ENCODE results near the gene IGSF9B. TPM values are rescaled to one million over a fixed set of nuclear protein-coding genes. Genes with fewer than 3 reads are reported as not detected.

The IGSF9B gene
- total RNA-seq, 4 donors from 2014 or later, result 24.1 to 120 (median 43.3) TPM

DNA sequence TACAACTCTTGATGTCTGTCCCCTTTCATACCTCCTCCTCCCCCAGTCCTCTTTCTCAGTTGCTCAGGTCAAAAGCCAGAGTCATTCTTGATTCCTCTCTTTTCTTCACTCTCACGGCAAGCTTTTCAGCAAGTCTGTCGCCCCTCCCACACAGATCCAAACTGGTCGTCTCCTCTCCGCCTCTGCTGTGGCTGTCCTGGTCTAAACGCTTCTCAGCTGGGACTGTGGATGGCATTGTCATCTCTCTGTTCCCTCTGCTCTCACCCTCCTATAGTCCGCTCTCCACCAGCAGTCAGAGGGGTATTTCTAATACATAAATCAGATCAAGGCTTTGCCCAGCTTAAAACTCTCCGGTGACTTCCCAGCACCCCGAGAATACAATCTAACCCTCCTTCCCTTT, 64.6 kb downstream of the IGSF9B start:
- no peak for ATAC-seq
- peaks cover 0 to 14% (median 5%) of the 10 kb centered on the region in 3 donors for H3K4me1 ChIP-seq
- no peak overlapping the region for H3K4me3 ChIP-seq
- TF ChIP-seq POLR2AphosphoS5 (IDR thresholded peaks at IDR 0.05) (no peak), EP300 (IDR thresholded peaks at IDR 0.05) (no peak), POLR2A (IDR thresholded peaks at IDR 0.05) (no peak)
- TF ChIP-seq, protein P1, sequence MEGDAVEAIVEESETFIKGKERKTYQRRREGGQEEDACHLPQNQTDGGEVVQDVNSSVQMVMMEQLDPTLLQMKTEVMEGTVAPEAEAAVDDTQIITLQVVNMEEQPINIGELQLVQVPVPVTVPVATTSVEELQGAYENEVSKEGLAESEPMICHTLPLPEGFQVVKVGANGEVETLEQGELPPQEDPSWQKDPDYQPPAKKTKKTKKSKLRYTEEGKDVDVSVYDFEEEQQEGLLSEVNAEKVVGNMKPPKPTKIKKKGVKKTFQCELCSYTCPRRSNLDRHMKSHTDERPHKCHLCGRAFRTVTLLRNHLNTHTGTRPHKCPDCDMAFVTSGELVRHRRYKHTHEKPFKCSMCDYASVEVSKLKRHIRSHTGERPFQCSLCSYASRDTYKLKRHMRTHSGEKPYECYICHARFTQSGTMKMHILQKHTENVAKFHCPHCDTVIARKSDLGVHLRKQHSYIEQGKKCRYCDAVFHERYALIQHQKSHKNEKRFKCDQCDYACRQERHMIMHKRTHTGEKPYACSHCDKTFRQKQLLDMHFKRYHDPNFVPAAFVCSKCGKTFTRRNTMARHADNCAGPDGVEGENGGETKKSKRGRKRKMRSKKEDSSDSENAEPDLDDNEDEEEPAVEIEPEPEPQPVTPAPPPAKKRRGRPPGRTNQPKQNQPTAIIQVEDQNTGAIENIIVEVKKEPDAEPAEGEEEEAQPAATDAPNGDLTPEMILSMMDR (IDR thresholded peaks at IDR 0.05), result no peak
- peaks cover 3% of the 10 kb centered on the region for H3K27me3 ChIP-seq
- H3K27ac ChIP-seq, result no peak overlapping the region
- 64 to 100% methylated on average over 2 to 8 of the region's 8 CpGs for WGBS, 2 donors (ENCODE audit: low coverage in 1 of 2)
- peaks cover 0 to 8% of the 10 kb centered on the region in 2 donors for H3K36me3 ChIP-seq
- H3K9me3 ChIP-seq, result no peaks in the 10 kb centered on the region

DNA sequence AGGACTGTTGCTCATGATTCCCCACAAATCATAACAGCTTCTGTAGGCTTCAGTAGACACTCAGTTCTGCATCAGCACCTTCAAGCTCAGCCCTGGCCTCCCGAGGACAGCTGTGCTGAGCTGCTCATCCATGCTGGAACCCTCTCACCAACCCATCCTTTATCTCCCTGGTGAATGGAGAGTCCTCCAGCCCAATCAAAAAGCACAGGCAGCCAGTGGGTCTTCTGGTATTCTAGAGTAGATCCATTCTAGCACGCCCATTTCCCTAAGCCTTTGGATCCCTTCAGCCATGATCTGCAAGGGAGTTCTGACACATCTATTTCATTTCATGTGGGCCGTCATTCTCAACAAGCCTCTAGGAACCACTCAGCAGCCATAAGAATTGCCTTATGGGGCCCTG, 66.9 kb downstream of the IGSF9B start:
- Histone ChIP-seq H3K27ac (no peak overlapping the region), H3K4me1 (peaks cover 0 to 7% (median under 1%) of the 10 kb centered on the region in 3 donors), H3K27me3 (peaks cover 13% of the 10 kb centered on the region), H3K36me3 (no peaks in the 10 kb centered on the region), H3K9me3 (no peaks in the 10 kb centered on the region), H3K4me3 (no peak overlapping the region)
- no peak for ATAC-seq
- 60 to 90% methylated on average over 1 to 2 of the region's 3 CpGs for WGBS, 2 donors (ENCODE audit: low coverage in 1 of 2)
- TF ChIP-seq POLR2A (IDR thresholded peaks at IDR 0.05), result no peak
- TF ChIP-seq POLR2AphosphoS5 (IDR thresholded peaks at IDR 0.05), result no peak
- no peak for TF ChIP-seq EP300 (IDR thresholded peaks at IDR 0.05)
- TF ChIP-seq, protein P1 (IDR thresholded peaks at IDR 0.05), result no peak

DNA sequence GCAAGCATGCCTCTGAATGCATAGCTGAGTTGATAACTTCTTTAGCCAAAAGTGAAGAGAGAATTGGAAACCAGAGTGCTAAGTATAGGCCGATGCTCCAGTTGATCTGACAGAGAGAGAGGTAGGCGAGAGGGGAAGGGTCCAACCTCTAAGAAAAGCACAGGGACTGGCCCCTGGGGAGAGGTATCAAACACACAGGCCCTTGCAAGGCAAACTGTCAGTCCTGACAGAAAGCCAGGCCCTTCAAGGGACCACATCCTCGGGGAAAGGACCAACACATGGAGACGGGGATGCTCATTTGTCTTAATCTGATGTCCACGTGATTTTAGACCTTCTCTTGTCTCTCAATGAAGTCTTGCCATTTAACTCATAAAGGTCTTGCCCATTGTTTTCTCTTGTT, 67.6 kb downstream of the IGSF9B start:
- TF ChIP-seq, protein P1 (IDR thresholded peaks at IDR 0.05), result no peak
- no peak for TF ChIP-seq POLR2AphosphoS5 (IDR thresholded peaks at IDR 0.05)
- no peak for TF ChIP-seq EP300 (IDR thresholded peaks at IDR 0.05)
- TF ChIP-seq POLR2A (IDR thresholded peaks at IDR 0.05), result no peak
- peaks cover 13% of the 10 kb centered on the region for H3K27me3 ChIP-seq
- no peak overlapping the region for H3K4me3 ChIP-seq
- no peak for ATAC-seq
- WGBS, 2 donors (ENCODE audit: low coverage in 1 of 2), result 75 to 79% methylated on average over 5 of the region's 5 CpGs
- no peaks in the 10 kb centered on the region for H3K36me3 ChIP-seq
- H3K4me1 ChIP-seq, result no peaks in the 10 kb centered on the region
- no peaks in the 10 kb centered on the region for H3K9me3 ChIP-seq
- no peak overlapping the region for H3K27ac ChIP-seq

DNA sequence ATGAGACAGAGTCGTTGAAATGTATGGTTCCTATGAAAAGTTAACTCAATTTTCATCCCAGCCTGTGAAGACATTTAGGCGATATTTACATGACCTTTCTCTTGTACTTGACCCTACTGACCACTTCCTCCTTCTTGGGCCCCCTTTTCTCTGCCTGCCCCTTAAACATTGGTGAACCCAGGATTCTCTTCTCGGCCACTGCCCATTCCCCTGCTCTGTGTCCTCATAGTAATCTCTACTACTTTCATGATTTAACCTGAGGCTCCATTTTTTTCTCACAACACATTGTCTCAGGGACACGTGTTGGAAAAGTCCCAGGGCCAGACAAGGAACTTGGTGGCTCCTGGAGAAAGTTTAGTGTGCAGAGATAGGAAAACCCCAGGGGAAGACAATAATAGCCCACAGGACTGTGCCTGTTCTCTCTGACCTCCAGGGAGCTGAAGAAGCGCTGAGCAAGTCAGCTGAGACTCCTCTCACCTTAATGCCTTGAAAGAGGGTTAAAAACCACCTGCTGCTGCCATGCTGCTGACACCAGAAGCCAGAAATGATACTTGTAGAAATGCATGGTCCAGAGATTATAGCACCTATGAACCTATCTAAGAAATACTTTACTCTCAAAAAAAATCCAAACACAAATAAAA, 69.0 kb downstream of the IGSF9B start:
- WGBS, 2 donors (ENCODE audit: low coverage in 1 of 2), result 50 to 55% methylated on average over 3 to 4 of the region's 5 CpGs
- TF ChIP-seq POLR2AphosphoS5 (IDR thresholded peaks at IDR 0.05), result no peak
- H3K9me3 ChIP-seq, result peaks cover 0 to 9% (median 0%) of the 10 kb centered on the region in 3 donors
- no peaks in the 10 kb centered on the region for H3K36me3 ChIP-seq
- no peak overlapping the region for H3K27ac ChIP-seq
- H3K4me1 ChIP-seq, result no peaks in the 10 kb centered on the region
- peaks cover 13% of the 10 kb centered on the region for H3K27me3 ChIP-seq
- ATAC-seq, result no peak
- H3K4me3 ChIP-seq, result no peak overlapping the region

DNA sequence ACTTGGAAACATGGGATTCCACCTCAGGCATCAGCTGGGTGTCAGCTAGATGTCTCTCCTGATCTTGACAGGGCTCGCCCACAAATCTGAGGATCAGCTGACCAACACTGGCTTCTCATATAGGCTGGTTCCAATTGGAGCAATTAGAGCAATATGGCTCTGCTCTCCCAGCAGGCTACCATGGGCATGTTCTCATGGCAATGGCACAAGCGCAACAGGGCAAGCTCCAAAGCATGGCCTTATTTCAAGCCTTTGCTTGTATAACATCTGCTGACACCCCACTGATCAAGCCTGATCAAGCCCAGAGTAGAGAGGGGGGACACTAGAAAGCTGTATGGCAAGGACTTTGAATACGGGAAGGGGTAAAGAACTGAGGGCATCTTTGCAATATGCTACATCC, 70.7 kb downstream of the IGSF9B start:
- Histone ChIP-seq H3K4me3 (no peak overlapping the region), H3K27ac (no peak overlapping the region), H3K36me3 (no peaks in the 10 kb centered on the region), H3K9me3 (peaks cover 0 to 9% (median 0%) of the 10 kb centered on the region in 3 donors), H3K4me1 (no peaks in the 10 kb centered on the region), H3K27me3 (peaks cover 13% of the 10 kb centered on the region)
- no peak for ATAC-seq
- WGBS, 2 donors (ENCODE audit: low coverage in 1 of 2), result 79 to 100% methylated on average over 2 to 3 of the region's 3 CpGs
- TF ChIP-seq POLR2AphosphoS5 (IDR thresholded peaks at IDR 0.05) (no peak), EP300 (IDR thresholded peaks at IDR 0.05) (no peak)
- TF ChIP-seq, protein P1 (IDR thresholded peaks at IDR 0.05), result no peak

All from gastroesophageal sphincter (tissue), 4 donors.